Stomach smooth muscle (tissue), 2 donors: Measurements from ENCODE around the gene C17orf107.
"Not testable (repeated sequence)": the region's sequence is repeated elsewhere in the genome, so short reads cannot be mapped to it uniquely, and the experiment has no call there.

Source experiments
- H3K27ac ChIP-seq: one replicate; pipeline ENCODE4 v1.7.0; 2013; ENCODE audit warnings: mild to moderate bottlenecking, low read length, inconsistent platforms
- H3K27me3 ChIP-seq, 2 donors: one replicate each; pipeline ENCODE4 v1.7.0; 2013; ENCODE audit warnings: low read length in 2 of 2; ENCODE audit not compliant: insufficient read depth in 2 of 2, control insufficient read depth in 1 of 2
- H3K36me3 ChIP-seq, 2 donors: one replicate each; pipeline ENCODE4 v1.7.0; 2013; ENCODE audit warnings: low read length in 2 of 2; ENCODE audit not compliant: control insufficient read depth in 2 of 2, insufficient read depth in 2 of 2
- H3K4me1 ChIP-seq: one replicate; pipeline ENCODE4 v1.7.0; 2013; ENCODE audit warnings: low read length; ENCODE audit not compliant: control insufficient read depth, insufficient read depth
- H3K4me3 ChIP-seq, 2 donors: one replicate each; pipeline ENCODE4 v1.7.0; 2013; ENCODE audit warnings: low read length in 2 of 2
- H3K9ac ChIP-seq, 2 donors: one replicate each; pipeline ENCODE4 v1.7.0; 2013; ENCODE audit warnings: low read length in 2 of 2, mild to moderate bottlenecking in 1 of 2
- H3K9me3 ChIP-seq, 2 donors: one replicate each; pipeline ENCODE4 v1.7.0; 2013; ENCODE audit warnings: low read length in 2 of 2; ENCODE audit not compliant: control insufficient read depth in 2 of 2
- donor health status: healthy.
- donor health status: Pancreatic carcinoma.

The C17orf107 gene

DNA sequence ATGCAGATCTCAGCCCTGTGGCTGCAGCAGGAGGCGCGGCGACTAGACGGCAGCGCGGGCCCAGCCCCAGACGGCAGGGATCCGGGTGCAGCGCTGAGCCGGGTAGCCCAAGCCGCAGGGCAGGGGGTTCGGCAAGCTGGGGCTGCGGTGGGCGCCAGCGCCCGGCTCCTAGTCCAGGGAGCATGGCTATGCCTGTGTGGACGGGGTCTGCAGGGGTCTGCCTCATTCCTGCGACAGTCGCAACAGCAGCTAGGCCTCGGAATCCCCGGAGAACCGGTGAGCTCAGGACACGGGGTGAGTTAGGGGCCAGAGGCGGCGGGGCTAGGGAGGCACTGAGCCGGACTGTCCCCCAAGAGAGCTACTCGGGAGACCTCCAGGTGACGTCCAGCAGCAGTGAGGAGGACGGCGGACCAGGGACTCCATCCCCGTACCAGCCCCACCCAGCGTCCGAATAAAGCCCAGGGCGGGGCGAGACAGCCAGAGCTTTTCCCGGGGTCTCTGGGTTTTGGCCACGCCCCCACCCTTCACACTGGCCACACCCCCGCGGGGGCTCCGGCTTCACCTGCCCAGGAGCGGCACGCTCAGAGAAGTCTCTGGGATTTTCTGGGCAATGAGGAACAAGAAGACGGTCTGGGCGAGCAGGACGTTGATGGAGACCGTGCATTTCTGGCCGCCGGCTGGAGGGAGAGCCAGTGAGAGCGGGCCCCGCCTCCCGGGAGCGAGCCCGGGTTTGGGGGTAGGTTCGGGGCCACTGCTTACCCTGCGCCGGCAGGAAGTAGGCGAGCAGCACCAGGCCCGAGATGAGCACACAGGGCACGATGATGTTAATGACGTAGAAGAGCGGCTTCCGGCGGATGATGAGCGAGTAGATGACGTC is 1.1 kb downstream of the C17orf107 start:
- Histone ChIP-seq H3K4me3 (peak overlapping the region in 1 of 2 donors; percentile 70), H3K27ac (no peak overlapping the region), H3K36me3 (peaks cover 10 to 17% of the 10 kb centered on the region in 2 donors), H3K9ac (no peak overlapping the region), H3K4me1 (peaks cover 28% of the 10 kb centered on the region), H3K27me3 (peaks cover 33 to 41% of the 10 kb centered on the region in 2 donors), H3K9me3 (no peaks in the 10 kb centered on the region)

DNA sequence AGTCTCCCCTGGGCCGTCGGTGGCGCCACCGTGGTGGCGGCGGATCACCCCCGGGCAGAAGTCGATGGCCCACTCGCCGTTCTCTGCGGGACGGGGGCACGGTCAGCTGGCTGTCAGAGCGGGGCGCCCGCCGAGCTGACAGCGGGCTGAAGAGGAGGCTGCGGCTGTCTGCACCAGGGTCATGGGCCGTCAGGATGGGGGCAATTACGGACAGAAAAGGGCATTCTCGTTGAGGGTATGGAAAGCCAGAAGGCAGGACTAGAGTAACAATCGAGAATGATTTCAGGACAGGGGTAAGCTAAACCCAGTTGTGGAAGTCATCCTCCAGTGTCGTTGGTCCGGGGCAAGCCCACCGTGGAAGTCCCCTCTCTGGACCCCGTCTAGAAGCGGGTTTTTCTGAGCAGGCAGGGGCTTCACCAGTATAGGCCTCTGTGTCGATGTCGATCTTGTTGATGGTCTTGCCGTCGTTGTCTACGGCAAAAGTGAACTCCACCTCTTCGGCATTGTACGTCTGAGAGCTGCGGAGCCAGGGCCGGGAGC is 1.8 kb downstream of the C17orf107 start:
- Histone ChIP-seq H3K4me1 (peaks cover 28% of the 10 kb centered on the region), H3K27me3 (peaks cover 35 to 41% of the 10 kb centered on the region in 2 donors), H3K9me3 (no peaks in the 10 kb centered on the region), H3K27ac (no peak overlapping the region), H3K4me3 (no peak overlapping the region), H3K36me3 (peaks cover 7 to 10% of the 10 kb centered on the region in 2 donors), H3K9ac (no peak overlapping the region)

DNA sequence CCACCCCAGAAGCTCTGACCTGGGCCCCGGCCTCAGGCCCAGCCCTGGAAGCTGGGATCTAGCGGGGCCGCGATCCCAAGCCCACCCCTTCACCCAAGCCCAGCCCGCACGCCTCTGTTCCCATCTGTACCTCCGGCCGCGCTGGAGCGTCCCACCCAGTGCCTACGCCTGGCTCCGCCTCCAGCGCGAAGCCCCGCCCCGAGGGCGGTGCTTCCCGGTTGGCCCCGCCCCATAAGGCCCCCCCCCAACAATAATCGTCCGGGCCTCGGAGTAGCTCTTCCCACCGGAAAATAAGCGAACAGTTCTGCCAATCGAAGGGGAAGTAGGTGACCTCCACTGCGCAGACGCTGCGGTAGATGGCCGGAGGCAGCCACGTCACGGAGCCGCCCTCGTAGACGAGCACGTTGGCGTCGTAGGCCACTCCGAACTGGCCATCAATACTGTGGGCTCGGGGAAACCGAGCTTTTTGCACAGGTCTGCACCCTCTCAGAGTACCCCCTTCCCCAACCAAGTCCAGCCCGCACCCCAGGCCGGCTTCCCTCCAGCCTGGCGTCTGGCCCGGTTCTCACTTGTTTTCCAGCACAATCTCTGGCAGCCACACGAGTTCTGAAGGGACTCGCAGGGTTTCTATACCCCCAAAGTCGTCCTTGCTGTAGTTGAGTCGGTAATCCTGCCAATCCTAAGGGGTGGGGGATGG is 2.5 kb downstream of the C17orf107 start:
- Histone ChIP-seq H3K27ac (no peak overlapping the region), H3K9ac (no peak overlapping the region), H3K36me3 (peaks cover 2 to 4% of the 10 kb centered on the region in 2 donors), H3K4me1 (peaks cover 28% of the 10 kb centered on the region), H3K4me3 (no peak overlapping the region), H3K9me3 (no peaks in the 10 kb centered on the region), H3K27me3 (peaks cover 35 to 41% of the 10 kb centered on the region in 2 donors)

DNA sequence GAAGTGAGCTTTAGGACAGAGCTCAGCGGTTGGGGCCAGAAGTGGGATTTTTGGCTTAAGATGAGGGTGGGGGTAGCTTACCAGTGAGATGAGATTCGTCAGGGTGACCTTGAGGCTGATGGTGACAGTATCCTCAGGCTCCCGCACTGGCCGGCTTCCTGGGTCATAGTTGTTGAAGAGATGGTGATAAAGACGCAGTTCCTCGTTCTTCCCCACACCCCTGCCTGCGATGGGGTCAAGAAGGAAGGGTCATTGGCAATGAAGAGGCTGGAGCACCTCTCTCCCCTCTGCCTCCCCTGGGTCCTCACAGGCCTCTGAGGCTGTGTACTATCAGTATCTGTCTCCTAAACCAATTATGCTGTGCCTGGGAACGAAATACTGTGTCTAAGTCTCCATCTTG is 3.2 kb downstream of the C17orf107 start:
- H3K36me3 ChIP-seq = peaks cover 0 to under 1% of the 10 kb centered on the region in 2 donors
- peaks cover 35 to 41% of the 10 kb centered on the region in 2 donors for H3K27me3 ChIP-seq
- H3K27ac ChIP-seq = no peak overlapping the region
- no peak overlapping the region for H3K4me3 ChIP-seq
- peaks cover 28% of the 10 kb centered on the region for H3K4me1 ChIP-seq
- no peaks in the 10 kb centered on the region for H3K9me3 ChIP-seq
- no peak overlapping the region for H3K9ac ChIP-seq

DNA sequence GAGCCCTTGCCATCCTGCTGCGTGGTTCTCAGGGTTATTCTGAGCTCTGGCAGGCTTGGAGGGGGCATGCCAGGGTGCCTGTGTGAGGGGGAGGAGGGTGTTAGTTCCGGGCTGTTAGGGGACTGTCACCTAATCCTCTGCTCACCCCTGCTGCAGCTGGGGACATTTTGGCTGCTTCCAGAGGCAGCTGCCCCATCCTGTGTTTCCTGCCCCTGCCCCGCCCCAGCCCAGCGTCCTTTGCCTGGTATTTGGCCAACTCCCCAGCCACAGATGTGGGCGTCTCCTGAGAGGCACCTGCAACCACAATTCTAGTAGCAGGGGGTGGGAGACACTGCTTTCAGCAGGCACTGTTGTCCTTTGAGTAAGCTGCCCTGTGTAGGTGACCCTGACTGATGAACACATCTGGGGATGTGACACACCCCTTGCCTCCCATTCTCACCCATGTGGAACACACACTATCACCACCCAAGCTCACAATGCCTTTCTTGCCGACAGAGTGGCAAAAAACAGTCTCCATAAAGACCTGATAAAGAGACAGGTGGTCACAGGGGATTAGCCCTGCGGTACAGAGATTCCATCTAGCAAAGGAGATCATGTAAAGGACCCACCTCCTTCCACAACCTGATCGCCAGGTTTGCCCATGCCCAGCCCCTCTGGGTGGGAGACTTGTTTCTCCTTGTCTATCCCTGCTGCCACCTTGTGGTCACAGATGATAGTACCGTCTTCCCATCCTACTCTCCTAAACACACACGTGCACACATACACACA is 3.9 kb downstream of the C17orf107 start, which contains the start of gene CHRNE:
Gene CHRNE (minus strand): TSS at position 48 of the 768 bp plus-strand sequence. CDS start 35 bp downstream, at position 13.
- Histone ChIP-seq H3K4me1 (peaks cover 28% of the 10 kb centered on the region), H3K9me3 (no peaks in the 10 kb centered on the region), H3K4me3 (no peak within 1 kb of the TSS)

DNA sequence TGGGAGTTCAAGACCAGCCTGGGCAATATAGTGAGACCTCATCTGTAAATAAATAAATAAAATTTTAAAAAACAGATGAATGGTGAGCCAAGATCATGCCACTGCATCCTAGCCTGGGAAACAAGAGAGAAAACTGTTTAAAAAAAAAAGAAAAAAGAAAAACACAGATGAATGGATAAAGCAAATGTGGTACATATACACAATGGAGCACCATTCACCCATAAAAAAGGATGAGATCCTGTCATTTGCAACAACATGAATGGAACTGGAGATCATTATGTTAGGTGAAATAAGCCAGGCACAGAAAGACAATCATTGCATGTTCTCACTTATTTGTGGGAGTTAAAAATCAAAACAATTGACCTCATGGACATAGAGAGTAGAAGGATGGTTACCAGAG is 7.3 kb downstream of the C17orf107 start:
- not testable (repeated sequence) for H3K4me3 ChIP-seq, H3K9ac ChIP-seq, H3K9me3 ChIP-seq, H3K4me1 ChIP-seq, H3K27ac ChIP-seq, H3K36me3 ChIP-seq
- H3K27me3 ChIP-seq = peaks cover 10 to 14% of the 10 kb centered on the region in 2 donors

More for the DNA sequence above, 3.9 kb downstream of the C17orf107 start, which contains the start of gene CHRNE:
- Histone ChIP-seq H3K27me3 (peaks cover 35 to 41% of the 10 kb centered on the region in 2 donors), H3K36me3 (no peaks in the 10 kb centered on the region), H3K9ac (no peak within 1 kb of the TSS), H3K27ac (no peak within 1 kb of the TSS)

DNA sequence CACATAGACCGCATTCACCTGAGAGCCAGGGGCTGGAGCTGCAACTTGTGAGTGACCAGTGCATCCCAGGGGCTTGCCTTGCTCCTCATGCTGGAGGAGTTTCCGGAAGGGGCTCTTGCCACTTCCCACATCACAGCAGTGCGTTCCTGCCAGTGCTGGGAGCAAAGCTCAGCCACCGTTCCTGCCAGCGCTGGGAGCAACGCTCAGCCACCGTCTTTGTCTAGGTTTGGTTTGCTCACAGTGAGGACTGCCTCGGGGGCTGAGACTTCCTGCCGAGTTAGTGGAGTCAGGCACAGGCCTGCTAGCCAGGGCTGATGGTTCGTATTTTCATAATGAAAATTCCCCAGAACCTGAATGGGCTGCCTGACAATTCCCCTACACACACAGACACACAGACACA is 9.0 kb downstream of the C17orf107 start:
- Histone ChIP-seq H3K36me3 (no peaks in the 10 kb centered on the region), H3K27me3 (peaks cover 5 to 12% of the 10 kb centered on the region in 2 donors), H3K9ac (no peak overlapping the region), H3K27ac (peak overlapping the region; percentile 18), H3K4me3 (no peak overlapping the region), H3K4me1 (peaks cover 4% of the 10 kb centered on the region), H3K9me3 (no peaks in the 10 kb centered on the region)

DNA sequence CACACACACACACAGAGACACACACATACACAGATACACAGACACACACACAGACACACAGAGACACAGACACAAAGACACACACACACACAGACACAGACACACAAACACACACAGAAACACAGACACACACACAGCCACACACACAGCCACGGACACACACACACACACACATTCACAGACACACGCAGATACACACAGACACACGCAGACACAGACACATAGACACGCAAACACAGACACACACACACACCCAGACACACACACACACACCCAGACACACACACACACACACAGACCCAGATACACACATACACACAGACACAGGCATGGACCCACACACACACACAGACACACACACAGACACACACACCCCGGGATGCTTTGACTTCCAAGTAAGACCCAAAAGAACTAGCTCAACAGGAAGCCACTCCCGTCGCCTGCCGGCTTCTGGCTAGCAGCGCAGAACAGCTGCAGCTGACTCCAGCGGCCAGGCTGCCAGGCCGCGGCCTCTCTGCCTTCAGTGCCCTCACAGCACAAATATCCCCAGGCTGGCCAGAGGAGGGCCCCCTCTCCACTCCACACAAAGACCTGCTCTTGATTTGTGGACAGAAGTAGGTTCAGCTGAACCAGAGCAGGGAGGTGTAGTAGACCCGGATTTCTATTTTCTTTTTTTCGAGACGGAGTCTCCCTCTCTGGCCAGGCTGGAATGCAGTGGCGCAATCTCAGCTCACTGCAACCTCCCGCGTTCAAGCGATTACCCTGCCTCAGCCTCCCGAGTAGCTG is 9.6 kb downstream of the C17orf107 start:
- Histone ChIP-seq H3K4me3 (peak overlapping the region in 1 of 2 donors; percentile 3), H3K9ac (peak overlapping the region; percentile 6 to 29)

DNA sequence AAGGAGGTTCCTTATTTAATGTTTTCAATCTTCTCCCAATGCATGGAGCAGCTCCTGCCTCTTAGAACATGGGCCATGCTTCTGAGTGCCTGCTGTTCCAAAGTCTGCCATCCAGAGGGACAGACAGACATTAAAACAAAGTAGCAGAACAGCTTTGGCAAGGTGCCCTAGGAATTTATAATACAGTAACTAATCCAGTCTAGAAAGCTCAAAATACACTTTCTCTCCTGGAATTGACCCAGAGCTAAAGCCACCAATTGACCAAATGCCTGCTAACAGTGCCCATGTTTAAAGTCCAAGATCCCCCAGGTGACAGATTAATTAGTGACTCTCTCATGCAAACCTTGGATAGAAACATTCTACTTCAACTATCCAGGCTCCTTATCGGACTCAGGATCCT is 14.7 kb downstream of the C17orf107 start:
- Histone ChIP-seq H3K4me3 (no peak overlapping the region), H3K36me3 (no peaks in the 10 kb centered on the region), H3K4me1 (no peaks in the 10 kb centered on the region), H3K9ac (no peak overlapping the region), H3K27me3 (no peaks in the 10 kb centered on the region), H3K9me3 (no peaks in the 10 kb centered on the region), H3K27ac (no peak overlapping the region)

More for the DNA sequence above, 9.6 kb downstream of the C17orf107 start:
- peaks cover 4 to 9% of the 10 kb centered on the region in 2 donors for H3K27me3 ChIP-seq
- H3K27ac ChIP-seq = peak overlapping the region; percentile 18
- H3K36me3 ChIP-seq = no peaks in the 10 kb centered on the region
- no peaks in the 10 kb centered on the region for H3K9me3 ChIP-seq
- H3K4me1 ChIP-seq = peaks cover 4% of the 10 kb centered on the region
